ENCODE results near the gene RGS17.

Gene RGS17

GRCh38 chr6:153085239-153085638 is 45.8 kb downstream of the RGS17 start:
- no peak for TF ChIP-seq CTCF (IDR thresholded peaks at IDR 0.05; ENCODE audit: unreplicated experiment in 3 of 3)
- Mint-ChIP-seq H3K27me3 (ENCODE audit: low read depth) (no peaks in the 10 kb centered on the region), H3K36me3 (ENCODE audit: low read depth) (no peaks in the 10 kb centered on the region), H3K4me1 (no peaks in the 10 kb centered on the region), H3K9me3 (peaks cover 7% of the 10 kb centered on the region), H3K4me3 (no peak overlapping the region), H3K27ac (no peak overlapping the region)

- TF ChIP-seq CTCF (IDR thresholded peaks at IDR 0.05; ENCODE audit: unreplicated experiment in 3 of 3) = no peak
- H3K27ac Mint-ChIP-seq = no peak overlapping the region
- H3K36me3 Mint-ChIP-seq (ENCODE audit: low read depth) = no peaks in the 10 kb centered on the region
- H3K9me3 Mint-ChIP-seq = peaks cover 7% of the 10 kb centered on the region
- H3K27me3 Mint-ChIP-seq (ENCODE audit: low read depth) = no peaks in the 10 kb centered on the region
- no peaks in the 10 kb centered on the region for H3K4me1 Mint-ChIP-seq
- H3K4me3 Mint-ChIP-seq = no peak overlapping the region
These were observed 46.7 kb downstream of the RGS17 start for GRCh38 chr6:153084393-153084792.

- Mint-ChIP-seq H3K4me1 (no peaks in the 10 kb centered on the region), H3K27me3 (ENCODE audit: low read depth) (no peaks in the 10 kb centered on the region), H3K36me3 (ENCODE audit: low read depth) (no peaks in the 10 kb centered on the region), H3K27ac (no peak overlapping the region), H3K9me3 (peaks cover 7% of the 10 kb centered on the region), H3K4me3 (no peak overlapping the region)
- no peak for TF ChIP-seq CTCF (IDR thresholded peaks at IDR 0.05; ENCODE audit: unreplicated experiment in 3 of 3)
These were observed 47.2 kb downstream of the RGS17 start for GRCh38 chr6:153083869-153084268.

- Mint-ChIP-seq H3K36me3 (ENCODE audit: low read depth) (no peaks in the 10 kb centered on the region), H3K27me3 (ENCODE audit: low read depth) (no peaks in the 10 kb centered on the region), H3K27ac (no peak overlapping the region), H3K9me3 (peaks cover 7% of the 10 kb centered on the region), H3K4me3 (no peak overlapping the region), H3K4me1 (no peaks in the 10 kb centered on the region)
- TF ChIP-seq CTCF (IDR thresholded peaks at IDR 0.05; ENCODE audit: unreplicated experiment in 3 of 3) = no peak
These were observed 49.2 kb downstream of the RGS17 start for GRCh38 chr6:153081914-153082313.

- TF ChIP-seq CTCF (IDR thresholded peaks at IDR 0.05; ENCODE audit: unreplicated experiment in 3 of 3) = no peak
- Mint-ChIP-seq H3K4me1 (no peaks in the 10 kb centered on the region), H3K36me3 (ENCODE audit: low read depth) (no peaks in the 10 kb centered on the region), H3K4me3 (no peak overlapping the region), H3K27ac (no peak overlapping the region), H3K9me3 (no peaks in the 10 kb centered on the region), H3K27me3 (ENCODE audit: low read depth) (no peaks in the 10 kb centered on the region)
These were observed 54.7 kb downstream of the RGS17 start for GRCh38 chr6:153076431-153076830.

GRCh38 chr6:153074761-153075160 is 56.3 kb downstream of the RGS17 start:
- Mint-ChIP-seq H3K9me3 (no peaks in the 10 kb centered on the region), H3K4me3 (no peak overlapping the region), H3K36me3 (ENCODE audit: low read depth) (no peaks in the 10 kb centered on the region), H3K27me3 (ENCODE audit: low read depth) (no peaks in the 10 kb centered on the region), H3K27ac (no peak overlapping the region), H3K4me1 (no peaks in the 10 kb centered on the region)
- no peak for TF ChIP-seq CTCF (IDR thresholded peaks at IDR 0.05; ENCODE audit: unreplicated experiment in 3 of 3)

All from nephron (organoid).